PFSK-1 (cell line): ENCODE results near the gene ZNF248.

Experiments
- FOXP2 ChIP-seq: optimal IDR thresholded peaks from 2 replicates; pipeline ENCODE3; 2011; ENCODE audit warnings: borderline replicate concordance, control low read depth, inconsistent platforms; ENCODE audit not compliant: insufficient read depth; ENCODE audit errors: extremely low read length, extremely low read depth
- POLR2AphosphoS5 ChIP-seq: IDR thresholded peaks from 2 replicates; pipeline ENCODE4 v1.6.1; 2012; ENCODE audit warnings: low read depth, mild to moderate bottlenecking, control low read depth, low read length, moderate library complexity
- REST ChIP-seq, 2 experiments: IDR thresholded peaks; 2 replicates each; pipeline versions ENCODE4 v1.6.1 to v1.8.0; 2011 to 2012; ENCODE audit warnings: low read depth in 2 of 2, low read length in 2 of 2, control low read depth in 1 of 2, inconsistent platforms in 1 of 2, mild to moderate bottlenecking in 1 of 2, moderate library complexity in 1 of 2; ENCODE audit not compliant: insufficient read depth in 1 of 2
- SIN3A ChIP-seq: IDR thresholded peaks from 2 replicates; pipeline ENCODE4 v1.6.1; 2012; ENCODE audit warnings: mild to moderate bottlenecking, low read length, moderate library complexity, borderline replicate concordance; ENCODE audit not compliant: insufficient read depth
- TAF1 ChIP-seq: IDR thresholded peaks from 2 replicates; pipeline ENCODE4 v1.6.1; 2012; ENCODE audit warnings: low read length, control low read depth, borderline replicate concordance; ENCODE audit not compliant: insufficient read depth

ZNF248 gene

GRCh38 chr10:37765216-37765615 lies 92.2 kb downstream of the ZNF248 start:
- TF ChIP-seq TAF1 (no peak), POLR2AphosphoS5 (no peak), SIN3A (no peak), REST (IDR thresholded peaks at IDR 0.05; ENCODE audit: insufficient read depth in 1 of 2, low read depth in 2 of 2, low read length in 2 of 2) (no peak), FOXP2 (no peak)

- TF ChIP-seq TAF1 (no peak), REST (IDR thresholded peaks at IDR 0.05; ENCODE audit: insufficient read depth in 1 of 2, low read depth in 2 of 2, low read length in 2 of 2) (no peak), FOXP2 (no peak), SIN3A (no peak), POLR2AphosphoS5 (no peak)
Measured at GRCh38 chr10:37763132-37763531, 94.3 kb downstream of the ZNF248 start.

- TF ChIP-seq TAF1 (no peak), POLR2AphosphoS5 (no peak), REST (IDR thresholded peaks at IDR 0.05; ENCODE audit: insufficient read depth in 1 of 2, low read depth in 2 of 2, low read length in 2 of 2) (no peak), FOXP2 (no peak), SIN3A (no peak)
Measured at GRCh38 chr10:37762287-37762686, 95.1 kb downstream of the ZNF248 start.

- TF ChIP-seq POLR2AphosphoS5, result no peak
- TF ChIP-seq SIN3A, result no peak
- TF ChIP-seq FOXP2, result no peak
- TF ChIP-seq TAF1, result no peak
- TF ChIP-seq REST (IDR thresholded peaks at IDR 0.05; ENCODE audit: insufficient read depth in 1 of 2, low read depth in 2 of 2, low read length in 2 of 2), result no peak
Measured at GRCh38 chr10:37760817-37761216, 96.6 kb downstream of the ZNF248 start.

- TF ChIP-seq POLR2AphosphoS5, result no peak
- no peak for TF ChIP-seq FOXP2
- no peak for TF ChIP-seq REST (IDR thresholded peaks at IDR 0.05; ENCODE audit: insufficient read depth in 1 of 2, low read depth in 2 of 2, low read length in 2 of 2)
- TF ChIP-seq SIN3A, result no peak
- TF ChIP-seq TAF1, result no peak
Measured at GRCh38 chr10:37758074-37758473, 99.3 kb downstream of the ZNF248 start.
